Measurements from ENCODE around the gene MYO15A. TPM values are rescaled to one million over a fixed set of nuclear protein-coding genes. Genes with fewer than 3 reads are reported as not detected.

MYO15A gene
- total and polyA plus RNA-seq, 2 donors (not counting 1 experiment from before 2014, with no cell fraction given), result 0.42 to 2.0 TPM

- DNase-seq (ENCODE audit: low read depth in 2 of 2), result peak; percentile 88 to 93
- Histone ChIP-seq H3K36me3 (ENCODE audit: control insufficient read depth, insufficient read depth, low read length) (no peaks in the 10 kb centered on the region), H4K20me1 (ENCODE audit: control insufficient read depth, extremely low read depth, insufficient read depth, low read length) (no peaks in the 10 kb centered on the region), H3K4me3 (replicated peaks in 1 of 4; ENCODE audit: control extremely low read depth in 1 of 4, insufficient read depth in 1 of 4, low read depth in 3 of 4, low read length in 4 of 4) (peak within 1 kb of the TSS; percentile 84 to 97 (median 92)), H3K27ac (ENCODE audit: insufficient read depth, low read length) (peak within 1 kb of the TSS; percentile 72), H3K9ac (ENCODE audit: insufficient read depth, low read length) (peak within 1 kb of the TSS; percentile 75), H3K79me2 (ENCODE audit: control insufficient read depth, insufficient read depth, low read length) (peaks cover 17% of the 10 kb centered on the region), H3K4me2 (ENCODE audit: extremely low read depth, insufficient read depth, low read length) (peak within 1 kb of the TSS; percentile 90), H3K9me3 (ENCODE audit: control insufficient read depth, insufficient read depth, low read depth, low read length) (no peaks in the 10 kb centered on the region), H3K27me3 (ENCODE audit: control insufficient read depth, insufficient read depth, low read length) (no peaks in the 10 kb centered on the region), H3K4me1 (ENCODE audit: control insufficient read depth, extremely low read depth, insufficient read depth, low read length) (peaks cover 8% of the 10 kb centered on the region), H2AFZ (ENCODE audit: low read length) (peak within 1 kb of the TSS; percentile 84)
- TF ChIP-seq CTCF (conservative IDR thresholded peaks at IDR 0.05 in 1 of 2, IDR thresholded peaks at IDR 0.05 in 1 of 2; ENCODE audit: low read depth in 1 of 2, low read length in 2 of 2) (no peak), EZH2 (IDR thresholded peaks at IDR 0.05; ENCODE audit: low read length, missing control alignments) (no peak)
Measured at GRCh38 chr17:18087610-18088491, 20.7 kb upstream of the MYO15A start, which contains the start of gene DRG2. Gene DRG2 (plus strand): TSS chr17:18087948. CDS start chr17:18088024, 76 bp downstream.

GRCh38 chr17:18089613-18090012 is 18.9 kb upstream of the MYO15A start:
- H3K36me3 ChIP-seq (ENCODE audit: control insufficient read depth, insufficient read depth, low read length), result peaks cover 8% of the 10 kb centered on the region
- no peak overlapping the region for H3K4me3 ChIP-seq (replicated peaks in 1 of 4; ENCODE audit: control extremely low read depth in 1 of 4, insufficient read depth in 1 of 4, low read depth in 3 of 4, low read length in 4 of 4)
- H2AFZ ChIP-seq (ENCODE audit: low read length), result no peak overlapping the region
- no peak for TF ChIP-seq EZH2 (IDR thresholded peaks at IDR 0.05; ENCODE audit: low read length, missing control alignments)
- no peak for TF ChIP-seq CTCF (conservative IDR thresholded peaks at IDR 0.05 in 1 of 2, IDR thresholded peaks at IDR 0.05 in 1 of 2; ENCODE audit: low read depth in 1 of 2, low read length in 2 of 2)
- H3K27ac ChIP-seq (ENCODE audit: insufficient read depth, low read length), result no peak overlapping the region
- H3K4me1 ChIP-seq (ENCODE audit: control insufficient read depth, extremely low read depth, insufficient read depth, low read length), result peaks cover 8% of the 10 kb centered on the region
- no peaks in the 10 kb centered on the region for H4K20me1 ChIP-seq (ENCODE audit: control insufficient read depth, extremely low read depth, insufficient read depth, low read length)
- no peaks in the 10 kb centered on the region for H3K9me3 ChIP-seq (ENCODE audit: control insufficient read depth, insufficient read depth, low read depth, low read length)
- DNase-seq (ENCODE audit: low read depth in 2 of 2), result no peak
- H3K27me3 ChIP-seq (ENCODE audit: control insufficient read depth, insufficient read depth, low read length), result no peaks in the 10 kb centered on the region
- no peak overlapping the region for H3K4me2 ChIP-seq (ENCODE audit: extremely low read depth, insufficient read depth, low read length)
- peaks cover 17% of the 10 kb centered on the region for H3K79me2 ChIP-seq (ENCODE audit: control insufficient read depth, insufficient read depth, low read length)
- no peak overlapping the region for H3K9ac ChIP-seq (ENCODE audit: insufficient read depth, low read length)

GRCh38 chr17:18093616-18094408 is 14.7 kb upstream of the MYO15A start:
- H3K4me3 ChIP-seq (replicated peaks in 1 of 4; ENCODE audit: control extremely low read depth in 1 of 4, insufficient read depth in 1 of 4, low read depth in 3 of 4, low read length in 4 of 4), result no peak overlapping the region
- peaks cover 2% of the 10 kb centered on the region for H3K4me1 ChIP-seq (ENCODE audit: control insufficient read depth, extremely low read depth, insufficient read depth, low read length)
- peaks cover 19% of the 10 kb centered on the region for H3K36me3 ChIP-seq (ENCODE audit: control insufficient read depth, insufficient read depth, low read length)
- no peaks in the 10 kb centered on the region for H3K9me3 ChIP-seq (ENCODE audit: control insufficient read depth, insufficient read depth, low read depth, low read length)
- H2AFZ ChIP-seq (ENCODE audit: low read length), result no peak overlapping the region
- no peak overlapping the region for H3K4me2 ChIP-seq (ENCODE audit: extremely low read depth, insufficient read depth, low read length)
- no peak overlapping the region for H3K27ac ChIP-seq (ENCODE audit: insufficient read depth, low read length)
- H4K20me1 ChIP-seq (ENCODE audit: control insufficient read depth, extremely low read depth, insufficient read depth, low read length), result no peaks in the 10 kb centered on the region
- no peaks in the 10 kb centered on the region for H3K27me3 ChIP-seq (ENCODE audit: control insufficient read depth, insufficient read depth, low read length)
- peak; percentile 72 to 75 for DNase-seq (ENCODE audit: low read depth in 2 of 2)
- TF ChIP-seq EZH2 (IDR thresholded peaks at IDR 0.05; ENCODE audit: low read length, missing control alignments) (no peak), CTCF (conservative IDR thresholded peaks at IDR 0.05 in 1 of 2, IDR thresholded peaks at IDR 0.05 in 1 of 2; ENCODE audit: low read depth in 1 of 2, low read length in 2 of 2) (peak; percentile 18 to 58)
- peaks cover 6% of the 10 kb centered on the region for H3K79me2 ChIP-seq (ENCODE audit: control insufficient read depth, insufficient read depth, low read length)
- H3K9ac ChIP-seq (ENCODE audit: insufficient read depth, low read length), result no peak overlapping the region
